ENCODE measurements around the gene RGMB.

RGMB gene

DNA sequence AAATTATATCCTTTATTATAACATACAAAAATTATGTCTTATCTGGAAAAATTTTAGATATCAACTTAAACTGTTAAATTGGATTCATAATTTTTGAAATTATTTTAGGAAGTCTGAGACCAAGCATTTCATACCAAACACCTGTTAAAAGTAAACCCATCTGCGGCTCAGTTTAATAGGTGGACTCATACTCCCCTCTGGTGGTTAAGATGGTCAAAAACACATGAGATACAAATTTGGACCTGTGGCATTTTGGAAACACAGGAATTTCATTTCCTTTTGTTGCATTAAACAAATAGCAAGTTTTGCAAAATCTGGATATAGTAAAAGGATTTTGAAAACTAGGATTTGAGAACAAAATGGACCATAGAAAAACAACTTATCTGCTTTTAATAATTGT, 53.7 kb downstream of the RGMB start:
- no peak for DNase-seq (ENCODE audit: low read depth in 2 of 2)

DNA sequence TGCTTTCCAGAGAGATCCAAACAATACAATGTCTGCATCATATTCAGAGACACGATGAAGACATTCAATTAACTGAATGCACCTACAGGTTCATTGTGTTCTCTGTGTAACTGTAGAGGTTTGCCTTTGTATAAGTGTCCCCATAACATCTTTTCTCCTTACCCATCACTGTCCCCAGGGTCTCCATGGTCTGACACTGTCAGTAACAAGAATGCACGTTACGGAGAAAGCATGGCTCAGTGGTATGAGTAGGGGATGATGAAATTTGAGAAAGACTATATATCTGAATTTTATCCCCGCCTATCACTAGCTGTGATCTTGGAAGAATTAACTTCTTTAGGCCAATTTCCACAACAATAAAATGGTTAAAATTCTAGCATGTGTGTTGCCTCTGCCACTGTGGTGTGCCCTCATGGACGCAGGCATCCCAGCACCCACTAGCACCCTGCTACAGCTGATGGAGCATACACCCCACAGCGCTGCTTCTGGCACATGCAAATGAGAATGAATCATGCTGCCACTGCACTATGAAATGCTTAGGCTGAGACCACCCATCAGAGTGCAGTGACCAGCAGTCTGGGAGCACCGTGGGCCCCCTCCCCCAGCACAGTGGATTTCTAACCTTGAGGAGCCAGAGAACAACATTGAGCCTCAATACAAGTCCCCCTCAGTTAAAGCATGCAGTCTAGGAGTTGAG, 54.3 kb downstream of the RGMB start:
- no peak for DNase-seq (ENCODE audit: low read depth in 2 of 2)

DNA sequence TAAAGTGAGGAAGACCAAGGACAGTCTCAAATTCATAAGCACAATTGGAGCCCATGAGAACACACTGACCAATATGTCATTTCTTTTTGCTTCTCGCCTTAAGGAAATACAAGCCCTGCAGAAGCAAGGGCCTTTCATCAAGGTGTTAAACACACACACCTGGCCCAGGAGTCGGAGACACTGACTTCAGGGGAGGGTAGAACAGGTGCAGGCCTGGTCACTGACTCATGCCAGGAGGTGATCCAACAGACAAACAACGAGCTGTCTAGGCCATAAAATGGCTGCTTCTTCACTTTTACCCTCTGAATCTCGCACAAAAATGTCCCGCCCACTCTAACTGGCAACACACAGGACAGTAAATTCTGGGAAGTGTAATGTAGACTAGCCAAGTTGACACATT, 62.7 kb downstream of the RGMB start:
- no peak for DNase-seq (ENCODE audit: low read depth in 2 of 2)

DNA sequence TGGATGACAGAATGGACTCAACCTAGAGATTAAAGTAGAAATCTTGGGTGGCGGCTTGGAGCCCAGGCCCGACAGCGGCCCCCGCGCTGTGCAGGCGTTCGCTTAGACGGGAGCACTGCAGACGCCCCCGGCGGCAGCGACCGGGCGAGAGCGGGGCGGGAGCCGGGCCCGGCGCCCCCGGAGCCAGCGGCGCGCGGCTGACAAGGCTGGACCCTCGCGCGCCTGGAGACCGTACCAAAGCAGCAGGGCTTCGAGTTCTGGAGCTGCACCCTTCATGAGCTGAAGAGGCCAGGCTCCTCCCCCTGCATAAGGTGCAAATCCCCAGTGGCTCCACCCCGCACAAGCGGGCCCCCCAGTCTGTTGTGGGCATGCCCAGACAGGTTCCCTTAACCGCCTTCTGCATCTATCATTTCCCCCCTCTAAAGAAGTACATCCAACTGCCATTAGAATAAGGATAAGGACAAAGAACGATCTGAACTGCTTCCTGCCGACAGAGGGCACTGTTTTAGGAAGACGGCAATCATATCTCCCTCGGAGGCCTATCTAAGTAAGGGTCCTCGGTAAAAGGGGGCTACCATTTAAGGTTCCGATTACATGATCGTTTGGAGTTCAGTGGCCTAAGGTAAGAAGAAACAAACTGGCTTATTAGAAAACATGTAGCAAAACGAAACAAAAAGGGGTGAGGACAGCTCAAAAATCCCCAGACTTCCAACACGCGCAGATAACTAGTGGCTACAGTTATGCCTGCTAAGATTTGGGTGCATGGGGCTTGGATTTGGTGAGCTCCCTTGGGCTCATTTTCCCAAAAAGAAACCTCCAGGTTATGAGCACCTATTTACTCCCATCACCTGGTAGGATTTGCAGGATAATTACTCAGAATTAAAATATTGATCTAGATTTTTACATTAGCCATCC, 66.3 kb downstream of the RGMB start:
- DNase-seq (ENCODE audit: low read depth in 2 of 2), result peak in 1 of 2 donors; percentile 1

DNA sequence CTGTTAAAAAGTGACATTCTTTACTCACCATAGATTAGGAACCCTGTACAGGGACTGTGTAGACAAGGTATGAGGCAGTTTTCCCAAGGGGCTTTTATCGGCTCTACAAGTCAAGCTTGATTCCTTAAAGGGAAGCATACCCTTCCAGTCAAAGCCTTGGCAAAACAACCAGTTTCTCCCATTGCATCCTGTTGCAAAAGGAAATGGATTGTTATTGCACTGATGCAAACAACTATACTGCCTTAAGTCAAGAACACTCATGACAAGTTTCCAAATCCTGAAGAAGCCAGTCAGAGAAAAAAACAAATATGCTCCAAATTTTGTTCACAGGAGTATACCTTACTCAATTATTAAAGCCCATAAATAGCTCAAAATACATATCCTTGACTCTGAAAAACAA, 67.5 kb downstream of the RGMB start:
- DNase-seq (ENCODE audit: low read depth in 2 of 2), result no peak

DNA sequence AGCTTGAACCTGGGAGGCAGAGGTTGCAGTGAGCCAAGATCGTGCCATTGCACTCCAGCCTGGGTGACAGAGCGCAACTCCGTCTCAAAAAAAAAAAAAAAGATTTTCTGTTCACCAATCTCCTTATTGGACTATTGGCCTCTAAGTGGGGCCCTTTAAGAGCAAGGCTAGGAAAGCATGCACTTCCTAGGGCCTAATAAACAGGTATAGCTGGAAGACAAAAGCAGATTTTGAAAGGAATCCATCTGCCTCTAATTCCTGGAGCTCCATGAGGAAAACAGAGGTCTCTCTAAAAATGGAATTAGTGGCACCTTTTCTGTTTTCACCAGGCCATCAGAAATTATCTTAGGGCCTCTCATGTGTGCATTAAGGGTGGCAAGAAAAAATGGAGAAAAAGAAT, 70.0 kb downstream of the RGMB start:
- DNase-seq (ENCODE audit: low read depth in 2 of 2), result no peak

DNA sequence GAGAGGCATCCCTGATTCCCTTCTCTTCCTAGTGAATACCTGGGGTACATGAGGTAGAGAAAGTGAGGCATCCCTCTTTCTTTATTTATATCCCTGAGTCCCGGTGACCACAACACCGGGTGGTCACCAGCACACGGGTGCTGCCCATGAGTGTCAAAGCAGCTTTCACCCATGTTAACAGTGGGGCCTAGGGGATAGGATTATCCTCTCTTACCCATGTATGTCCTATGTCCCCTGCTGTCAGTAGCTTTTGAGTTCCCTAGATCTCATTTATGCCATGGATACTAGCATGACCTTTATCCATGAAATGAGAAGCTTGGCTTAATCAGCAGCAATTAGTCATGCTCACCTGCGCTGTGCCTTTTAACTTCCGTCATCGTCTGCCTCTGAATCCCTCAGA, 71.4 kb downstream of the RGMB start:
- no peak for DNase-seq (ENCODE audit: low read depth in 2 of 2)

DNA sequence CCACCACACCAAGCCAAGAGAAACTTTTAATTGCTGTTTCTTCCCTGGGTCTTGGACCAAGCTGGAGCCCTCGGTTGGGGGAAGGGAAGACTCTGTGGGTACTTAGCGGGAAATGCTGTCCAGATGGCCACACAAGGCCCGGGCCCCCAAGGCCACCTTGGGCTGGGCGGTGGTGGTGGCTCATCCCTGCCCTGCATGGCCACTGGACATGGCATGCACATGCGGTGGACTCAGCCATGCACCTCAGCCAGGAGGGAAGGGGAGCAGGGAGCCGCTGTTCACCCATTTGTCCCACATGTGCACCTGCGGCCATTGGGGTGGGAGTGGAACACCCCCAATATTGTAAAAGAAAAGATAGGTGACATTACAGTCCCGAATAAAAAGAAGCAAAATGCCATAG, 72.4 kb downstream of the RGMB start:
- no peak for DNase-seq (ENCODE audit: low read depth in 2 of 2)
